ENCODE results near the gene NIN. TPM values are rescaled to one million over a fixed set of nuclear protein-coding genes. Genes with fewer than 3 reads are reported as not detected.
A peak's percentile ranks its signal among the peaks of the same experiment; 100 is the strongest.

The NIN gene
- total and polyA plus RNA-seq, 4 donors: 17.9 to 46.9 (median 33.1) TPM

- Histone ChIP-seq H3K4me3 (ENCODE audit: low read depth, low read length) (no peak overlapping the region), H3K27ac (ENCODE audit: low read depth, low read length) (no peak overlapping the region), H3K9me3 (ENCODE audit: control insufficient read depth, insufficient read depth, low read length) (no peaks in the 10 kb centered on the region), H3K27me3 (ENCODE audit: control insufficient read depth, insufficient read depth, low read length) (no peaks in the 10 kb centered on the region), H3K4me1 (ENCODE audit: control insufficient read depth, insufficient read depth, low read length) (no peaks in the 10 kb centered on the region), H3K36me3 (ENCODE audit: control insufficient read depth, insufficient read depth, low read length) (peaks cover 40% of the 10 kb centered on the region)
- DNase-seq (ENCODE audit: low read depth in 4 of 6, low spot score in 6 of 6): no peak
- WGBS (ENCODE audit: insufficient coverage): 83% methylated on average over 6 of the region's 7 CpGs
Measured at GRCh38 chr14:50758305-50758704, 72.7 kb downstream of the NIN start.

DNA sequence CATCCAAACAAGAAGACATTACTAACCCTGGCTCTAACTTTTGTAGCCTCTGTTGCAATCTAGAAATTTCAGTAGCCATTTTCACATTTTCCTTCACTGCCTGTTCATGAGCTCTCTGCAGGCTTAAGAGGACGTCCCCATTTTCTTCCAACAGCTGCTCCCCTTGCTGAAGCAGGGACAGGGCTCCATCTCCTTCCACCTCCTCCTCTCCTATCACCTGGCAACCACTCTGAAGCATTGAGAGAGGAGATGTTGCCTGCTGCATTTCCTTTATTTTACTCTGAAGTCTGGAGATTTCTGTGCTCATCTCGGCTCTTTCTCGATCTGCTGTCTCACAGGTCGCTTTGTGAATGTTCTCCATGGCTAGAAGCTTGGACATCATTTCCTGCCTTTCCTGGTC lies 73.3 kb downstream of the NIN start:
- peaks cover 37% of the 10 kb centered on the region for H3K36me3 ChIP-seq (ENCODE audit: control insufficient read depth, insufficient read depth, low read length)
- no peak overlapping the region for H3K27ac ChIP-seq (ENCODE audit: low read depth, low read length)

GRCh38 chr14:50756300-50756699 lies 74.7 kb downstream of the NIN start:
- no peaks in the 10 kb centered on the region for H3K4me1 ChIP-seq (ENCODE audit: control insufficient read depth, insufficient read depth, low read length)
- DNase-seq (ENCODE audit: low read depth in 4 of 6, low spot score in 6 of 6): no peak
- H3K27me3 ChIP-seq (ENCODE audit: control insufficient read depth, insufficient read depth, low read length): no peaks in the 10 kb centered on the region
- no peaks in the 10 kb centered on the region for H3K9me3 ChIP-seq (ENCODE audit: control insufficient read depth, insufficient read depth, low read length)
- WGBS (ENCODE audit: insufficient coverage): 85% methylated on average over 3 of the region's 8 CpGs
- no peak overlapping the region for H3K4me3 ChIP-seq (ENCODE audit: low read depth, low read length)
- peaks cover 35% of the 10 kb centered on the region for H3K36me3 ChIP-seq (ENCODE audit: control insufficient read depth, insufficient read depth, low read length)
- no peak overlapping the region for H3K27ac ChIP-seq (ENCODE audit: low read depth, low read length)

More for the DNA sequence above, 73.3 kb downstream of the NIN start:
- no peaks in the 10 kb centered on the region for H3K27me3 ChIP-seq (ENCODE audit: control insufficient read depth, insufficient read depth, low read length)
- H3K9me3 ChIP-seq (ENCODE audit: control insufficient read depth, insufficient read depth, low read length): no peaks in the 10 kb centered on the region
- WGBS (ENCODE audit: insufficient coverage): 100% methylated on average over 4 of the region's 4 CpGs
- DNase-seq (ENCODE audit: low read depth in 4 of 6, low spot score in 6 of 6): no peak
- H3K4me3 ChIP-seq (ENCODE audit: low read depth, low read length): no peak overlapping the region
- H3K4me1 ChIP-seq (ENCODE audit: control insufficient read depth, insufficient read depth, low read length): no peaks in the 10 kb centered on the region

DNA sequence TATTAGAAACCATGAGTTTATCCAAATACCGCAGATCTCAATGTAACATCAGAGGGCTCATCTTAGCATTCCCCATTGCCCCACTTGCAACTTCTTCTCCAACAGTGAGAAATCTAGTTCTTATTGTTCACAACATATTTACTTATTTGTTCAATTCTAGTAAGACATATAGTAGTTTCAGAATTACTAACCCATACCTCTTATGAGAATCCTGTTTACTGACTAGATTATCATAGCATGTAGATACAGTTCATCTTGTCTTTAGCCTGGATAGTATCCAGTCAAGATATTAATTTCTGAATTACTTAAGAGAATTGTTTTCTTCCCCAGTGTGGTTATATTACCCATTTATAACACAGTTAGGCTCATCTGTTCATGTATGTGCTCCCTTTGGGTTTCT lies 80.6 kb downstream of the NIN start:
- Histone ChIP-seq H3K4me1 (ENCODE audit: control insufficient read depth, insufficient read depth, low read length) (no peaks in the 10 kb centered on the region), H3K36me3 (ENCODE audit: control insufficient read depth, insufficient read depth, low read length) (peaks cover 17% of the 10 kb centered on the region), H3K9me3 (ENCODE audit: control insufficient read depth, insufficient read depth, low read length) (no peaks in the 10 kb centered on the region), H3K27ac (ENCODE audit: low read depth, low read length) (no peak overlapping the region), H3K4me3 (ENCODE audit: low read depth, low read length) (no peak overlapping the region), H3K27me3 (ENCODE audit: control insufficient read depth, insufficient read depth, low read length) (no peaks in the 10 kb centered on the region)
- WGBS (ENCODE audit: insufficient coverage): no CpG with 5 or more reads among the region's 1 CpG
- DNase-seq (ENCODE audit: low read depth in 4 of 6, low spot score in 6 of 6): no peak

DNA sequence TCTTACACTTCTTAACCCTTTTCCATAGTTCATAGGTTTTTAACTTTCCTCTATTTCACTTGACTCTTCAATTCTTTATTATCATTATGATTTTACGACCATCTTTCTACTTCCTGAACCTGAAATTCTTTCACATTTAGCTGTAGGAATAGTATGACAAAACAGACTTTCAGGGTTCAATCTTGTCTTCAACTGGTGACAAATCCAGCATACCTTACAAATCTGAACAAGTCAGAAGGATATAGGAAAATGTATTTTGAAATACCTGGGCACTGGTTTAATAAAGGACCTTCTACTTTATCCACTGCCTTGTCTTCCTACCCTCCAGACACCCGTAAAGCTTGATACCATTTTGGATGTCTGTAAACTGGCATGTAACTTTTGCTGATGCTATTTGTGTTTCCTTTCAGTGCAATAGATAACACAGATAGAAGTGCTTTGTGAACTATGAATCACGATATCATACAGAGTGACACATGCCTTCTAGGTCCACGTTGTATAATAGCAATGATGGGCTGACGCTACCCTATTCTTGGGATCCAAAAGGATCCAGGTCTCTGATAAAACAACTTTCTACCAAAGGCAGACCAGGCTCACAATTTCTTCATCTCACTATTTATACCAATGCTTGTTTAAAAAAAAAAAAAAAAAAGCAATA lies 85.4 kb downstream of the NIN start:
- H3K27me3 ChIP-seq (ENCODE audit: control insufficient read depth, insufficient read depth, low read length): no peaks in the 10 kb centered on the region
- DNase-seq (ENCODE audit: low read depth in 4 of 6, low spot score in 6 of 6): no peak
- H3K9me3 ChIP-seq (ENCODE audit: control insufficient read depth, insufficient read depth, low read length): no peaks in the 10 kb centered on the region
- no peak overlapping the region for H3K27ac ChIP-seq (ENCODE audit: low read depth, low read length)
- H3K36me3 ChIP-seq (ENCODE audit: control insufficient read depth, insufficient read depth, low read length): peaks cover 22% of the 10 kb centered on the region
- H3K4me1 ChIP-seq (ENCODE audit: control insufficient read depth, insufficient read depth, low read length): no peaks in the 10 kb centered on the region
- no peak overlapping the region for H3K4me3 ChIP-seq (ENCODE audit: low read depth, low read length)
- 75% methylated on average over 2 of the region's 5 CpGs for WGBS (ENCODE audit: insufficient coverage)

DNA sequence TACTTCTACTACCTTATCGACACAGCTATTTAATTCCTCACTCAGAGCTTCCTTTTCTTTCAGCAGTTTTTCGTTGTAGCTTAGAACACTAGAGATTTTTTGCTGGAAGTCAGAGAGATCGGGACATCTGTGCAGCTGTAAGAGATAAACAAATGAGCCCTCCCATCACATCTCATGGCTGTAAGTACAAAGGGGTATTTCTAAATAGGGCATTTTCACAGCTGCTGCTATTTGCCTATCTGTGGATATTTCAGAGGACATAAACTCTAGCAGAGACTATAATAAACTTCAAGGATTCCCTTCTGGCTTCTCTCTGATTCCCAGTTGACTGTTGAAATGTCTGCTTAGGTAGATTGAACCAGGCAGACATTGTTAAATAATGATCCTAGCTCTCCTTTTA lies 86.7 kb downstream of the NIN start:
- Histone ChIP-seq H3K27me3 (ENCODE audit: control insufficient read depth, insufficient read depth, low read length) (no peaks in the 10 kb centered on the region), H3K4me3 (ENCODE audit: low read depth, low read length) (no peak overlapping the region), H3K9me3 (ENCODE audit: control insufficient read depth, insufficient read depth, low read length) (no peaks in the 10 kb centered on the region), H3K36me3 (ENCODE audit: control insufficient read depth, insufficient read depth, low read length) (peaks cover 25% of the 10 kb centered on the region), H3K27ac (ENCODE audit: low read depth, low read length) (no peak overlapping the region), H3K4me1 (ENCODE audit: control insufficient read depth, insufficient read depth, low read length) (no peaks in the 10 kb centered on the region)
- no CpG with 5 or more reads among the region's 3 CpGs for WGBS (ENCODE audit: insufficient coverage)
- peak in 1 of 6 donors; percentile 20 for DNase-seq (ENCODE audit: low read depth in 4 of 6, low spot score in 6 of 6)

DNA sequence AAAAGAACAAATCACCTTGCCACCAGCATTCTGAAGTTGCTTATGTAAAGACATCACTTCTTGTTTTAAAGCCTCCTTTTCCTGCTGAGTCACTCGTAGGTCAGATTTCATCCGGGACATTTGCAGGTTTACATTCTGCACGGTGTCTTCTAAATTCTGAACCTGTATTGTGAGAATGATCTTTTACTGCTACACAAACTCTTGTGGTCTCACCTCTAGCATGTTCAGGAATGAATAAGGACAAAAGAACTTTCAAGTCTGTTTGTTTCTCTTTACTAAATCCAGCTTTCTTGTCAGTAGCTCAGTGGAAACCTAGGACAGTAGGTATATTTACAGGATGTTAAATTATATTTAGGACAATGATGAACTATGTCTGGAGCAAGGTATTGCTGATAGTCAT lies 89.4 kb downstream of the NIN start:
- no peak overlapping the region for H3K4me3 ChIP-seq (ENCODE audit: low read depth, low read length)
- no peaks in the 10 kb centered on the region for H3K4me1 ChIP-seq (ENCODE audit: control insufficient read depth, insufficient read depth, low read length)
- no CpG with 5 or more reads among the region's 3 CpGs for WGBS (ENCODE audit: insufficient coverage)
- no peak for DNase-seq (ENCODE audit: low read depth in 4 of 6, low spot score in 6 of 6)
- H3K9me3 ChIP-seq (ENCODE audit: control insufficient read depth, insufficient read depth, low read length): no peaks in the 10 kb centered on the region
- peaks cover 25% of the 10 kb centered on the region for H3K36me3 ChIP-seq (ENCODE audit: control insufficient read depth, insufficient read depth, low read length)
- no peaks in the 10 kb centered on the region for H3K27me3 ChIP-seq (ENCODE audit: control insufficient read depth, insufficient read depth, low read length)
- no peak overlapping the region for H3K27ac ChIP-seq (ENCODE audit: low read depth, low read length)

DNA sequence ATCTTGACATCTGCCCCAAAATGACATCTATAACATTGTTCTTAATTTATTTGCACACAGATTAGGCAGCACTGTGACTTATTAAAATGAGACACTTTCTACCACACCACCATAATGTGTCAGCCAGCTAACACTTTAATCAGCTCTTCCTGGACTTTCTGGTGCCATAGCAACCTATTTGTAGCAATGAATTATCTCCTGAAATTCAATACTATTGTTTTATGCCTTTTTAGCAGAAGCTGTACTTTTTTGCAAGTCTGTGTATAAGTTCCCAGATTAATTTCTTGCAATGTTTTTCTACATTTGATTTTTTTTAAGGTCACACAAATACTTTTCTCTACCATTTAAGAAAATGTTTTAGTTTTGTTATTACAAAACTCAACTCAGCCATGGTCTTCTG lies 90.1 kb downstream of the NIN start:
- DNase-seq (ENCODE audit: low read depth in 4 of 6, low spot score in 6 of 6): no peak
- Histone ChIP-seq H3K9me3 (ENCODE audit: control insufficient read depth, insufficient read depth, low read length) (no peaks in the 10 kb centered on the region), H3K4me3 (ENCODE audit: low read depth, low read length) (no peak overlapping the region), H3K27ac (ENCODE audit: low read depth, low read length) (no peak overlapping the region), H3K36me3 (ENCODE audit: control insufficient read depth, insufficient read depth, low read length) (peaks cover 28% of the 10 kb centered on the region), H3K27me3 (ENCODE audit: control insufficient read depth, insufficient read depth, low read length) (no peaks in the 10 kb centered on the region), H3K4me1 (ENCODE audit: control insufficient read depth, insufficient read depth, low read length) (no peaks in the 10 kb centered on the region)

DNA sequence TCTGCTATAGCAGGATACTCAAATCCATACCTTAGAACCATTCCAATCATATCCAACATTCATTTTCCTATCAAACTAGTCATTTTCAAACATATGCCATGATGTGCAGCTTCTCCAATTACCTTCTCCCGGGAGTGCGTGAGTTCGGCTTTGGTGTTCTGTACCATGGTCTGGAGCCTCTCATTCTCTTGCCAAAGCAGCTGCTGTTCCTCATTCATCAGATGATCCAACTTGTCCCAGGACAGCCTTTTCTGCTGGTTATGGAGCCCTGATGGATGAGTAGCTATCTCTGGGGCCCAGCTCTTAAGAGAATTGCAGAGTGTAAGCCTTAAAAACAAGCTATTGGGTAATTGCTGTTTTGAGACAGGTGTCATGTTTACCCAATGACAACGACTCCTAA lies 91.8 kb downstream of the NIN start:
- no peak for DNase-seq (ENCODE audit: low read depth in 4 of 6, low spot score in 6 of 6)
- WGBS (ENCODE audit: insufficient coverage): 81% methylated on average over 3 of the region's 4 CpGs
- Histone ChIP-seq H3K9me3 (ENCODE audit: control insufficient read depth, insufficient read depth, low read length) (no peaks in the 10 kb centered on the region), H3K27me3 (ENCODE audit: control insufficient read depth, insufficient read depth, low read length) (no peaks in the 10 kb centered on the region), H3K36me3 (ENCODE audit: control insufficient read depth, insufficient read depth, low read length) (peaks cover 32% of the 10 kb centered on the region), H3K4me3 (ENCODE audit: low read depth, low read length) (no peak overlapping the region), H3K27ac (ENCODE audit: low read depth, low read length) (no peak overlapping the region), H3K4me1 (ENCODE audit: control insufficient read depth, insufficient read depth, low read length) (no peaks in the 10 kb centered on the region)

GRCh38 chr14:50736932-50737419 lies 94.0 kb downstream of the NIN start:
- no peak for DNase-seq (ENCODE audit: low read depth in 4 of 6, low spot score in 6 of 6)
- Histone ChIP-seq H3K27me3 (ENCODE audit: control insufficient read depth, insufficient read depth, low read length) (no peaks in the 10 kb centered on the region), H3K4me1 (ENCODE audit: control insufficient read depth, insufficient read depth, low read length) (no peaks in the 10 kb centered on the region), H3K36me3 (ENCODE audit: control insufficient read depth, insufficient read depth, low read length) (peaks cover 28% of the 10 kb centered on the region), H3K27ac (ENCODE audit: low read depth, low read length) (no peak overlapping the region), H3K9me3 (ENCODE audit: control insufficient read depth, insufficient read depth, low read length) (no peaks in the 10 kb centered on the region), H3K4me3 (ENCODE audit: low read depth, low read length) (no peak overlapping the region)
- WGBS (ENCODE audit: insufficient coverage): 88% methylated on average over 5 of the region's 6 CpGs
